ENCODE measurements around the gene ZNF385C. TPM values are rescaled to one million over a fixed set of nuclear protein-coding genes. Genes with fewer than 3 reads are reported as not detected.

ZNF385C gene
- total RNA-seq, 1 donor from 2014 or later = 2.9 TPM

GRCh38 chr17:42019509-42020404 is 78.5 kb downstream of the ZNF385C start, which contains the start of gene NKIRAS2:
Gene NKIRAS2, plus strand, starts transcription at chr17:42020090. Its CDS starts 1,488 bp downstream, at chr17:42021578.
- no peaks in the 10 kb centered on the region for H3K9me3 Mint-ChIP-seq
- peak; percentile 89 to 95 for DNase-seq (ENCODE audit: low spot score in 2 of 2, unreplicated experiment in 2 of 2)
- H3K4me3 Mint-ChIP-seq = peak within 1 kb of the TSS; percentile 90
- peak; percentile 95 for TF ChIP-seq CTCF (IDR thresholded peaks at IDR 0.05; ENCODE audit: unreplicated experiment)
- peaks cover 9% of the 10 kb centered on the region for H3K36me3 Mint-ChIP-seq
- peak within 1 kb of the TSS; percentile 97 for H3K27ac Mint-ChIP-seq
- peaks cover 42% of the 10 kb centered on the region for H3K4me1 Mint-ChIP-seq
- H3K27me3 Mint-ChIP-seq (ENCODE audit: low read depth) = no peaks in the 10 kb centered on the region

- no peak overlapping the region for H3K4me3 Mint-ChIP-seq
- H3K27ac Mint-ChIP-seq = no peak overlapping the region
- peaks cover 40% of the 10 kb centered on the region for H3K4me1 Mint-ChIP-seq
- no peaks in the 10 kb centered on the region for H3K9me3 Mint-ChIP-seq
- TF ChIP-seq CTCF (IDR thresholded peaks at IDR 0.05; ENCODE audit: unreplicated experiment) = no peak
- peaks cover 7% of the 10 kb centered on the region for H3K36me3 Mint-ChIP-seq
- DNase-seq (ENCODE audit: low spot score in 2 of 2, unreplicated experiment in 2 of 2) = no peak
- no peaks in the 10 kb centered on the region for H3K27me3 Mint-ChIP-seq (ENCODE audit: low read depth)
These were observed 79.3 kb downstream of the ZNF385C start for GRCh38 chr17:42018988-42019387.

GRCh38 chr17:42018339-42018738 is 79.9 kb downstream of the ZNF385C start:
- peaks cover 40% of the 10 kb centered on the region for H3K4me1 Mint-ChIP-seq

GRCh38 chr17:42017866-42018200 is 80.4 kb downstream of the ZNF385C start:
- Mint-ChIP-seq H3K27ac (peak overlapping the region; percentile 97), H3K4me1 (peaks cover 43% of the 10 kb centered on the region), H3K4me3 (peak overlapping the region; percentile 99), H3K27me3 (ENCODE audit: low read depth) (no peaks in the 10 kb centered on the region), H3K36me3 (peaks cover 7% of the 10 kb centered on the region), H3K9me3 (no peaks in the 10 kb centered on the region)
- DNase-seq (ENCODE audit: low spot score in 2 of 2, unreplicated experiment in 2 of 2) = no peak
- TF ChIP-seq CTCF (IDR thresholded peaks at IDR 0.05; ENCODE audit: unreplicated experiment) = no peak

More at GRCh38 chr17:42018339-42018738, 79.9 kb downstream of the ZNF385C start:
- Mint-ChIP-seq H3K27ac (peak overlapping the region; percentile 97), H3K27me3 (ENCODE audit: low read depth) (no peaks in the 10 kb centered on the region), H3K4me3 (peak overlapping the region; percentile 99), H3K36me3 (peaks cover 7% of the 10 kb centered on the region), H3K9me3 (no peaks in the 10 kb centered on the region)
- no peak for DNase-seq (ENCODE audit: low spot score in 2 of 2, unreplicated experiment in 2 of 2)
- TF ChIP-seq CTCF (IDR thresholded peaks at IDR 0.05; ENCODE audit: unreplicated experiment) = no peak

GRCh38 chr17:42016941-42017865 is 81.1 kb downstream of the ZNF385C start, which contains the start of gene DNAJC7:
Gene DNAJC7, minus strand, starts transcription at chr17:42017439. Its CDS starts 23 bp downstream, at chr17:42017416.
- DNase-seq (ENCODE audit: low spot score in 2 of 2, unreplicated experiment in 2 of 2) = peak; percentile 80 to 89
- Mint-ChIP-seq H3K4me1 (peaks cover 43% of the 10 kb centered on the region), H3K27ac (peak within 1 kb of the TSS; percentile 99), H3K4me3 (peak within 1 kb of the TSS; percentile 99), H3K9me3 (no peaks in the 10 kb centered on the region), H3K36me3 (peaks cover 5% of the 10 kb centered on the region), H3K27me3 (ENCODE audit: low read depth) (no peaks in the 10 kb centered on the region)
- no peak for TF ChIP-seq CTCF (IDR thresholded peaks at IDR 0.05; ENCODE audit: unreplicated experiment)
